ENCODE measurements around the gene TRMT112. TPM values are rescaled to one million over a fixed set of nuclear protein-coding genes. Genes with fewer than 3 reads are reported as not detected.

Gene TRMT112
- total RNA-seq, 4 donors from 2014 or later, result 228 to 435 (median 237) TPM

- no peak for DNase-seq
- Histone ChIP-seq H3K36me3 (no peaks in the 10 kb centered on the region), H3K27ac (no peak overlapping the region), H3K27me3 (no peaks in the 10 kb centered on the region), H3K4me1 (peaks cover 5 to 18% of the 10 kb centered on the region in 2 donors), H3K9me3 (no peaks in the 10 kb centered on the region), H3K4me3 (replicated peaks in 1 of 3) (no peak overlapping the region)
- intact Hi-C loops (cut with DNase I), result no loop called here
- TF ChIP-seq, protein P1, sequence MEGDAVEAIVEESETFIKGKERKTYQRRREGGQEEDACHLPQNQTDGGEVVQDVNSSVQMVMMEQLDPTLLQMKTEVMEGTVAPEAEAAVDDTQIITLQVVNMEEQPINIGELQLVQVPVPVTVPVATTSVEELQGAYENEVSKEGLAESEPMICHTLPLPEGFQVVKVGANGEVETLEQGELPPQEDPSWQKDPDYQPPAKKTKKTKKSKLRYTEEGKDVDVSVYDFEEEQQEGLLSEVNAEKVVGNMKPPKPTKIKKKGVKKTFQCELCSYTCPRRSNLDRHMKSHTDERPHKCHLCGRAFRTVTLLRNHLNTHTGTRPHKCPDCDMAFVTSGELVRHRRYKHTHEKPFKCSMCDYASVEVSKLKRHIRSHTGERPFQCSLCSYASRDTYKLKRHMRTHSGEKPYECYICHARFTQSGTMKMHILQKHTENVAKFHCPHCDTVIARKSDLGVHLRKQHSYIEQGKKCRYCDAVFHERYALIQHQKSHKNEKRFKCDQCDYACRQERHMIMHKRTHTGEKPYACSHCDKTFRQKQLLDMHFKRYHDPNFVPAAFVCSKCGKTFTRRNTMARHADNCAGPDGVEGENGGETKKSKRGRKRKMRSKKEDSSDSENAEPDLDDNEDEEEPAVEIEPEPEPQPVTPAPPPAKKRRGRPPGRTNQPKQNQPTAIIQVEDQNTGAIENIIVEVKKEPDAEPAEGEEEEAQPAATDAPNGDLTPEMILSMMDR (IDR thresholded peaks at IDR 0.05), result no peak
- TF ChIP-seq POLR2A (IDR thresholded peaks at IDR 0.05), result no peak
- 77 to 79% methylated on average over 8 of the region's 8 CpGs for WGBS, 2 donors
These were observed 20.3 kb upstream of the TRMT112 start for GRCh38 chr11:64337538-64338249.

DNA sequence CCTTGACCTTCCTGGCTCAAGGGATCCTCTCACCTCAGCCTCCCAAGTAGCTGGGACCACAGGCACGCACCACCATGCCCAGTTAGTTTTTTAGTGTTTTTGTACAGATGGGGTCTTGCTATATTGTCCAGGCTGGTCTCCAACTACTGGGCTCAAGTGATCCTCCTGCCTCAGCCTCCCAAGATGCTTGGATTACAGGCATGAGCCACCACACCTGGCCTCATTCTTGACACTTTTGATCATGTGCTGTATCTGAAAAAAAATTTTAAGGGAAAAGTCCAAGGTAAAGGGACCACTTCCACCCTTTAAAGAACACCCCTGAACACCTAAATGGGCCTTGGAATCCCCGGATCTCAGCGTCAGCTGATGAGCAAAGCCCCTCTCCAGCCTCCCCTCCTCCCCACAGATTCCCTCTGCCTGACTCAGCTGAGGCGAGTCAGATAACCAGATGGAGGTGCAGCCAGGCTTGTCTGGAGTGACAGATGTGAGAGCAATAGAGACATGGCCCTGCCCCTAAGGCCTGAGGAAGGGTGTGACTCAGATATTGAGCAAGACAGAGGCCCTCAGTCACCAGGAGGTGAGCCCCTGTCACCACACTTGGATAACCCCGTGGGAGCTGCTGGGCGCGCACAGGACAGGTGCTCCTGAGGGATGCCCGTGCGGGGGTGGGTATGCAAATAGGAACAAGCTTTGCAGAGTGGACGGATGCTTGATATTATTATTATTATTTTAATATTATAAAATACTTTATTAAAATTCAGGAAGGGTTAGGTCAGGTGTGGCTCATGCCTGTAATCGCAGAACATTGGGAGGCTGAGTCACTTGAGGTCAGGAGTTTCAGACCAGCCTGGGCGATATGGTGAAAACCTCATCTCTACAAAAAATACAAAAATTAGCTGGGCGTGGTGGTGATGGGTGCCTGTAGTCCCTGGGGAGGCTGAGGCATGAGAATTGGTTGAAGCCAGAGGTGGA, 17.7 kb upstream of the TRMT112 start:
- 48 to 56% methylated on average over 13 of the region's 13 CpGs for WGBS, 2 donors
- peaks cover 17 to 27% of the 10 kb centered on the region in 2 donors for H3K4me1 ChIP-seq
- TF ChIP-seq, protein P1 (IDR thresholded peaks at IDR 0.05), result no peak
- TF ChIP-seq POLR2A (IDR thresholded peaks at IDR 0.05), result no peak
- no peaks in the 10 kb centered on the region for H3K9me3 ChIP-seq
- no peaks in the 10 kb centered on the region for H3K36me3 ChIP-seq
- peak overlapping the region in 2 of 3 donors; percentile 38 to 44 for H3K27ac ChIP-seq
- H3K4me3 ChIP-seq (replicated peaks in 1 of 3), result no peak overlapping the region
- intact Hi-C loops (cut with DNase I), result no loop called here
- DNase-seq, result peak; percentile 92 to 94
- no peaks in the 10 kb centered on the region for H3K27me3 ChIP-seq

- intact Hi-C loops (cut with DNase I), result no loop called here
- H3K27me3 ChIP-seq, result no peaks in the 10 kb centered on the region
- 92 to 93% methylated on average over 8 of the region's 8 CpGs for WGBS, 2 donors
- no peak for TF ChIP-seq POLR2A (IDR thresholded peaks at IDR 0.05)
- TF ChIP-seq, protein P1 (IDR thresholded peaks at IDR 0.05), result no peak
- H3K4me3 ChIP-seq (replicated peaks in 1 of 3), result no peak overlapping the region
- H3K27ac ChIP-seq, result no peak overlapping the region
- DNase-seq, result no peak
- H3K36me3 ChIP-seq, result no peaks in the 10 kb centered on the region
- H3K9me3 ChIP-seq, result no peaks in the 10 kb centered on the region
- peaks cover 17 to 26% of the 10 kb centered on the region in 2 donors for H3K4me1 ChIP-seq
These were observed 16.2 kb upstream of the TRMT112 start for GRCh38 chr11:64333556-64333955.

DNA sequence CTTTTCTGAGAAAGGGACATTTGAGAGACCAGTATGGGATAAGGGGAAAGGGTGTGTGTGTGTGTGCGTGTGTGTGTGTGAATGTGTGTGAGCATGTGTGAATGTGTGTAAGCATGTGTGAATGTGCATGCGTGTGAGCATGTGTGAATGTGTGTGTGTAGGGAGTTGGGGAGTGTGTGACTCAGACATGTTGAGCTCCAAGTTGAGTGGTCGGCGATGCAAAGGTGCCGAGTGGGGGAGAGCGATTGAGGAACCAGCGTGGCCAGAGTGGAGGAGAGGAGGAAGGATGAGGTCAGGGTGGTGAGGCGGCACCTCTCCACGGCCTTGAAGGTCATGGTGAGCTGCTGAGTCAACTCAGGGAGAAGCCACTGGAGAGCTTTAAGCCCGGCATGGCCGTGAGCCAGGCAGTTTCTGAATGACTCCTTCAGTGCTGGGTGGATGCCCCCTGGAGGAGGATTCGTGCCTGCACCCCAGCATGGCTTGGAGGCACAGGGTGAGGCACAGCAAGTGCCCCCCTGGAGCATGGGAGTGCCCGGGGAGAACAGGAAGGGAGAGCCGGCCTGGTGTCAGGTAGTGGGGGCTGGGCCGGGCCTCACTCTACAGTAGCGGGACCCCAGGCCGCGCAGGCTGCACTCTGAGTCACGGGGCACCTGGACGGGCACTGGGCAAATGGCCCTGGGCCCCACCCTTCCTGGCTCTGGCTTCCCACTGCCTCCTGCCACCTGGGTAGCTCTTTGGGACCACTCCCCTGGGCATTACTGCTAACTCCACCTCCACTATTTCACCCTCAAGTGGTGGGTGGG, 14.4 kb upstream of the TRMT112 start:
- H3K9me3 ChIP-seq, result no peaks in the 10 kb centered on the region
- peak overlapping the region; percentile 79 to 89 (median 83) for H3K27ac ChIP-seq
- TF ChIP-seq, protein P1 (IDR thresholded peaks at IDR 0.05), result peak; percentile 15 to 80 (median 60)
- TF ChIP-seq POLR2A (IDR thresholded peaks at IDR 0.05), result no peak
- intact Hi-C loops (cut with DNase I), result no loop called here
- no peaks in the 10 kb centered on the region for H3K27me3 ChIP-seq
- H3K4me3 ChIP-seq (replicated peaks in 1 of 3), result no peak overlapping the region
- peaks cover 17 to 24% of the 10 kb centered on the region in 2 donors for H3K4me1 ChIP-seq
- H3K36me3 ChIP-seq, result no peaks in the 10 kb centered on the region
- peak; percentile 98 to 99 for DNase-seq
- 14 to 21% methylated on average over 16 to 20 of the region's 20 CpGs for WGBS, 2 donors

Data from thyroid gland (tissue), 4 donors.